Activated B cell treated with CpG ODN at 0.5 μM for 24 hours (primary cell): ENCODE results near the gene IPO9. TPM values are rescaled to one million over a fixed set of nuclear protein-coding genes. Genes with fewer than 3 reads are reported as not detected.
"Not testable (repeated sequence)": the region's sequence is repeated elsewhere in the genome, so short reads cannot be mapped to it uniquely, and the experiment has no call there.

Experiments
- ATAC-seq: fragments of 200-7000 bp; cut with Tn5 transposase; one replicate; pipeline ENCODE4 v1.10.0; 2021; ENCODE audit warnings: low read depth, mild to moderate bottlenecking, moderate library complexity
- CTCF ChIA-PET: fragments of 350-600 bp; sonication (Branson Sonifier 250); formaldehyde crosslinking; loops from one replicate; lab custom pipeline; 2021; ENCODE audit warnings: antibody characterized with exemption; lab: Charles Lee
- POLR2A ChIA-PET: fragments of 350-600 bp; sonication (Branson Sonifier 250); formaldehyde crosslinking; loops from one replicate; lab custom pipeline; 2021; ENCODE audit warnings: antibody characterized with exemption; lab: Charles Lee
- DNase-seq: peaks from one replicate; pipeline ENCODE4 v3.0.0; 2022
- H3K27ac Mint-ChIP-seq: one replicate; pipeline ENCODE4 v1.8.0; 2020; ENCODE audit warnings: mixed read lengths
- H3K27me3 Mint-ChIP-seq: one replicate; pipeline ENCODE4 v1.8.0; 2021; ENCODE audit warnings: mixed read lengths
- H3K36me3 Mint-ChIP-seq: one replicate; pipeline ENCODE4 v1.8.0; 2021; ENCODE audit warnings: low read depth, mixed read lengths
- H3K4me1 Mint-ChIP-seq: one replicate; pipeline ENCODE4 v1.8.0; 2021; ENCODE audit warnings: mixed read lengths
- H3K4me3 Mint-ChIP-seq: one replicate; pipeline ENCODE4 v1.8.0; 2020; ENCODE audit warnings: mild to moderate bottlenecking, mixed read lengths
- H3K9me3 Mint-ChIP-seq: one replicate; pipeline ENCODE4 v1.8.0; 2020; ENCODE audit warnings: mixed read lengths
- intact Hi-C: fragments of 100-400 bp; cut with micrococcal nuclease; formaldehyde crosslinking; loops from one replicate; pipeline ENCODE4 v1.15.1; 2024
- total RNA-seq: library from RNA; stranded (reverse); gene quantifications from 2 replicates; pipeline ENCODE4 v1.2.3, GENCODE V29; 2022
- TF ChIP-seq, protein P1 (sequence below): fragments of 200-600 bp; IDR thresholded peaks from one replicate; pipeline ENCODE4 v1.8.0; 2022; ENCODE audit warnings: antibody characterized with exemption, mild to moderate bottlenecking

Gene IPO9
- total RNA-seq, 1 donor from 2014 or later: 48.2 TPM

DNA sequence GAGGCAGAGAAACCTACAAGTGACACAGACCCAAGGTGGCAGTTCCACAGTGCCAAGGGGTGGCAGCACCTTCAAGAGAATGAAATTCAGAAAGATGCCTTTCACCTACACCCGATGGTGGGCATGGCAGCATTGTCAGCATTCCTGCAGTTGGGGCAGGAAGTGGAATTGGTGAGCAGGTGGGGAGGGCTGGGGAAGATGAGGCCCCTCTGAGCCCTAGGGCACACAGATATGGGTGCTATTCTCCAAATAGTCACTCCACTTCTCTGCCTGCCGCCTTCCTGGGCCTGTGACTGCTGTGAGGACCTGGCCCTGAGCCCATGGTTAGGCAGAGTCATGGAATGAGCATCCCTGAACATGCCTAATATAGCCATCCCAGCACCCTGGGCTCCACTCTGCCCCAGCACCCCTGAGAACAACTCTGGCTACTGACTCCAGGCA lies 68.0 kb downstream of the IPO9 start:
- ChIA-PET POLR2A (no interaction called here), CTCF (interaction anchor here (1.1 to 3.4 kb wide), 4 partner anchors 15 to 76 kb away, joined by 3 to 34 read pairs (median 12); no protein-coding TSS in a partner anchor)
- H3K9me3 Mint-ChIP-seq: no peaks in the 10 kb centered on the region
- peaks cover 5% of the 10 kb centered on the region for H3K4me1 Mint-ChIP-seq
- peaks cover 20% of the 10 kb centered on the region for H3K27me3 Mint-ChIP-seq
- TF ChIP-seq, protein P1, sequence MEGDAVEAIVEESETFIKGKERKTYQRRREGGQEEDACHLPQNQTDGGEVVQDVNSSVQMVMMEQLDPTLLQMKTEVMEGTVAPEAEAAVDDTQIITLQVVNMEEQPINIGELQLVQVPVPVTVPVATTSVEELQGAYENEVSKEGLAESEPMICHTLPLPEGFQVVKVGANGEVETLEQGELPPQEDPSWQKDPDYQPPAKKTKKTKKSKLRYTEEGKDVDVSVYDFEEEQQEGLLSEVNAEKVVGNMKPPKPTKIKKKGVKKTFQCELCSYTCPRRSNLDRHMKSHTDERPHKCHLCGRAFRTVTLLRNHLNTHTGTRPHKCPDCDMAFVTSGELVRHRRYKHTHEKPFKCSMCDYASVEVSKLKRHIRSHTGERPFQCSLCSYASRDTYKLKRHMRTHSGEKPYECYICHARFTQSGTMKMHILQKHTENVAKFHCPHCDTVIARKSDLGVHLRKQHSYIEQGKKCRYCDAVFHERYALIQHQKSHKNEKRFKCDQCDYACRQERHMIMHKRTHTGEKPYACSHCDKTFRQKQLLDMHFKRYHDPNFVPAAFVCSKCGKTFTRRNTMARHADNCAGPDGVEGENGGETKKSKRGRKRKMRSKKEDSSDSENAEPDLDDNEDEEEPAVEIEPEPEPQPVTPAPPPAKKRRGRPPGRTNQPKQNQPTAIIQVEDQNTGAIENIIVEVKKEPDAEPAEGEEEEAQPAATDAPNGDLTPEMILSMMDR: no peak
- no peak for ATAC-seq
- intact Hi-C loops: loop anchor here (1.0 kb wide), 2 partner anchors 75 to 238 kb away; no protein-coding TSS in a partner anchor
- no peak for DNase-seq
- H3K36me3 Mint-ChIP-seq: no peaks in the 10 kb centered on the region
- H3K4me3 Mint-ChIP-seq: no peak overlapping the region
- no peak overlapping the region for H3K27ac Mint-ChIP-seq

GRCh38 chr1:201898240-201898894 lies 69.4 kb downstream of the IPO9 start:
- intact Hi-C loops: no loop called here
- no peak overlapping the region for H3K4me3 Mint-ChIP-seq
- H3K9me3 Mint-ChIP-seq: no peaks in the 10 kb centered on the region
- CTCF ChIA-PET: no interaction called here
- DNase-seq (no peak), ATAC-seq (no peak)
- no peaks in the 10 kb centered on the region for H3K36me3 Mint-ChIP-seq
- POLR2A ChIA-PET: no interaction called here
- peaks cover 5% of the 10 kb centered on the region for H3K4me1 Mint-ChIP-seq
- TF ChIP-seq, protein P1: no peak
- peaks cover 12% of the 10 kb centered on the region for H3K27me3 Mint-ChIP-seq
- no peak overlapping the region for H3K27ac Mint-ChIP-seq

- Mint-ChIP-seq H3K36me3 (no peaks in the 10 kb centered on the region), H3K4me3 (no peak overlapping the region), H3K27me3 (peaks cover 8% of the 10 kb centered on the region), H3K9me3 (no peaks in the 10 kb centered on the region), H3K27ac (no peak overlapping the region), H3K4me1 (peaks cover 5% of the 10 kb centered on the region)
- intact Hi-C loops: no loop called here
- no peak for ATAC-seq
- TF ChIP-seq, protein P1: no peak
- ChIA-PET POLR2A (no interaction called here), CTCF (no interaction called here)
- no peak for DNase-seq
These were observed 70.0 kb downstream of the IPO9 start for GRCh38 chr1:201898992-201899391.

- Mint-ChIP-seq H3K4me1 (peaks cover 5% of the 10 kb centered on the region), H3K9me3 (no peaks in the 10 kb centered on the region), H3K36me3 (no peaks in the 10 kb centered on the region), H3K27me3 (peaks cover 5% of the 10 kb centered on the region), H3K4me3 (no peak overlapping the region), H3K27ac (no peak overlapping the region)
- ChIA-PET POLR2A (no interaction called here), CTCF (no interaction called here)
- TF ChIP-seq, protein P1: no peak
- intact Hi-C loops: no loop called here
- ATAC-seq (no peak), DNase-seq (no peak)
These were observed 70.9 kb downstream of the IPO9 start for GRCh38 chr1:201899683-201900429.

- ChIA-PET POLR2A (no interaction called here), CTCF (no interaction called here)
- intact Hi-C loops: no loop called here
- H3K36me3 Mint-ChIP-seq: no peaks in the 10 kb centered on the region
- no peak overlapping the region for H3K27ac Mint-ChIP-seq
- ATAC-seq (no peak), DNase-seq (no peak)
- H3K27me3 Mint-ChIP-seq: peaks cover 5% of the 10 kb centered on the region
- TF ChIP-seq, protein P1: no peak
- no peak overlapping the region for H3K4me3 Mint-ChIP-seq
- H3K4me1 Mint-ChIP-seq: peaks cover 5% of the 10 kb centered on the region
- no peaks in the 10 kb centered on the region for H3K9me3 Mint-ChIP-seq
These were observed 71.5 kb downstream of the IPO9 start for GRCh38 chr1:201900476-201900875.

GRCh38 chr1:201901036-201901435 lies 72.1 kb downstream of the IPO9 start:
- H3K27ac Mint-ChIP-seq, intact Hi-C loops, DNase-seq, H3K4me3 Mint-ChIP-seq, H3K36me3 Mint-ChIP-seq, ATAC-seq, POLR2A ChIA-PET, H3K9me3 Mint-ChIP-seq, H3K27me3 Mint-ChIP-seq, CTCF ChIA-PET, H3K4me1 Mint-ChIP-seq: not testable (repeated sequence)
